Fibroblast of skin of right biceps (primary cell): ENCODE measurements around the gene TMBIM1.
"Not testable (repeated sequence)": the region's sequence is repeated elsewhere in the genome, so short reads cannot be mapped to it uniquely, and the experiment has no call there.

ENCODE experiments used
- DNase-seq: peaks from one replicate; pipeline ENCODE4 v3.0.0-alpha.2; 2013

TMBIM1 gene

DNA sequence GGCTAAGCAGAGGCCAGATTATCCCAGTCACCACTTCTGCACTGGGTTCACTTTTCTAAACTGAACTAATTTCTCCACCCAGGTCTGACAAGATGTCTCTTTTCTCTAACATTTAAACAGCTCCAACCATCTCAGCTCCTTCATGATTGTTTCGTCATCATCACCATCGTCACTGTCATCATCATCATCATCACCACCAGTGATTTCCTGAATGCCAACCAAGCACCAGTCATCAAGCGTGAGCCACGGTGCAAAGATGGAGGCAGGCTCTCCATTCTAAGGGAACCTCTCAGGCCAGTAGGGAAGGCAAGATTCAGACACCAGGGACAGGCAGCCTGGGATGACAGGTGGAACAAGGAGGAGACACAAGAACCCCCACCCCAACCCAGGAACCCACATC is 25.5 kb upstream of the TMBIM1 start:
- no peak for DNase-seq

DNA sequence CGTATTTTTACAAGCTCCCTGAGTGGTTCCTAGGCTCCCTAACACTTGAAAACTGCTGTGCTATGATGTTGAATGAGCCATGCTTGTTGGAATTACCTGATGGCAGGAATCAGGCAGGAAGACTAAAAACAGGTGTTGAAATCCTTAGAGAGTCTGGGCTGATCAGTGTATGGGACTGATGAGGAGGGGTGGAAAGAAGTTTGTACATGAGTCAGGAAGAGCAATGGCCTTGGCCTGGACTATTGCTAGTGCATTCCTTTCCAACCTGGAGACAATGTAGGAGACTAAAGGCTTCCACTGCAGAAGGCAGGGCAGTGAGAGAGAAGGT is 25.0 kb upstream of the TMBIM1 start:
- no peak for DNase-seq

- DNase-seq = no peak
These were observed 23.1 kb upstream of the TMBIM1 start for GRCh38 chr2:218315397-218315796.

GRCh38 chr2:218314764-218315163 is 22.5 kb upstream of the TMBIM1 start:
- DNase-seq = not testable (repeated sequence)

GRCh38 chr2:218313356-218313755 is 21.1 kb upstream of the TMBIM1 start:
- no peak for DNase-seq

- no peak for DNase-seq
These were observed 20.0 kb upstream of the TMBIM1 start for GRCh38 chr2:218312267-218312756.

DNA sequence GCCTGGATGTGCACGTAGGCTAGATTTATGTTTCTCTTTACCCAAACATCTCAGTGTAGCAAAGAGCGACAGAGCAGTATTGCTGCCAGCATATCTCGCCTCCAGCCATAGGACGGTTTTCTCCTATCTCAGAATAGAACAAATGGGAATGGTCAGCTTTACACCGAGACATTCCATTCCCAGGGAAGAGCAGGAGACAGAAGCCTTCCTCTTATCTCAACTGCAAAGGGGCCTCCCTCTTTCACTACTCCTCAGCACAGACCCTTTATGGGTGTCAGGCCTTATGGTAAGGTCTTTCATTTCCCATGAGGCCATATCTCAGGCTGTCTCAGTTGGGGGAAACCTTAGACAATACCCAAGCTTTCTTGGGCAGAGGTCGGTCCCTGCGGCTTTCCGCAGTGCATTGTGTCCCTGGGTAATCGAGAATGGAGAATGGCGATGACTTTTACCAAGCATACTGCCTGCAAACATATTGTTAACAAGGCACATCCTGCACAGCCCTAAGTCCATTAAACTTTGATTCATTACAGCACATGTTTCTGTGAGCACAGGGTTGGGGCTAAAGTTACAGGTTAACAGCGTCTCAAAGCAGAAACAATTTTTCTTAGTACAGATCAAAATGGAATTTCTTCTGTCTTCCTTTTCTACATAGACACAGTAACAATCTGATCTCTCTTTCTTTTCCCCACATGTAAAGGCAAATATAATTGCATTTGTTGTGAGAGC is 19.4 kb upstream of the TMBIM1 start:
- DNase-seq = not testable (repeated sequence)

DNA sequence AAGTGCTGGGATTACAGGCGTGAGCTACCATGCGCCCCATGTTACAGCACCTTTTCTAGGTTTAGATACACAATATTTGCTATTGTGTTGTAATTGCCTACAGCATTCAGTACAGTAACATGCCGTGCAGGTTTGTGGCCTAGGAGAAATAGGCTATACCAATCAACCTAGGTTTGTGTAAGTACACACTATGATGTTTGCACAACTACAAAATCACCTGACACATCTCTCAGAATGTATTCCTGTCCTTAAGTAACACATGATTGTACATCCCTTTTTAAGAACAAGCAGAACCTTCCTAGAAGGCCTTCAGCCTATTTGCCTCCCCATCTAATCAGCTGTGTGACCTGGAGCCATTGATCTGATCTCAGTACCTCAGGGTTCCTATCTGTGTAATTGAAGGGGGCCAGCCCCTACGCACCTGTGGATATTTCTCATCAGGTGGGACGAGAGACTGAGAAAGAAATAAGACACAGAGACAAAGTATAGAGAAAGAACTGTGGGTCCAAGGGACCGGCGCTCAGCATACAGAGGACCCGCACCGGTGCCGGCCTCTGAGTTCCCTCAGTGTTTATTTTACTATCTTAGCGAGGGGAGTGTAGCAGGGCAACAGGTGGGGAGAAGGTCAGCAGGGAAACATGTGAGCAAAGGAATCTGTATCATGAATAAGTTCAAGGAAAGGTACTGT is 18.7 kb upstream of the TMBIM1 start:
- no peak for DNase-seq

GRCh38 chr2:218307415-218308090 is 15.2 kb upstream of the TMBIM1 start:
- no peak for DNase-seq

GRCh38 chr2:218306184-218306920 is 14.0 kb upstream of the TMBIM1 start:
- DNase-seq = no peak

DNA sequence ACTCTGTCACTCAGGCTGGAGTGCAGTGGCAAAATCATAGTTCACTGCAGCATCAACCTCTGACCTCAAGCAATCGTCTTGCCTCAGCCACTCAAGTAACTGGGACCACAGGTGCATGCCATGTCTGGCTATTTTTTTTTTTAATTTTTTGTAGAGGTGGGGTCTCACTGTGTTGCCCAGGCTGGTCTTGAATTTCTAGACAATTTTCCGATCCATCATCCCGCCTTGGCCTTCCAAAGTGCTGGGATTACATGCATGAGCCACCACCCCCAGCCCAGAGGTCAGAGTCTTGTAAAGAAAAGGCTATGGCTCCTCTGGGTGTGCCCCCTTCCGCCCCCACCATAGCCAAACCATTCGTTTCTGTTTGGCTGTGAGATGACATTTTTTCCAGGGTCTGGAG is 13.1 kb upstream of the TMBIM1 start:
- DNase-seq = no peak

DNA sequence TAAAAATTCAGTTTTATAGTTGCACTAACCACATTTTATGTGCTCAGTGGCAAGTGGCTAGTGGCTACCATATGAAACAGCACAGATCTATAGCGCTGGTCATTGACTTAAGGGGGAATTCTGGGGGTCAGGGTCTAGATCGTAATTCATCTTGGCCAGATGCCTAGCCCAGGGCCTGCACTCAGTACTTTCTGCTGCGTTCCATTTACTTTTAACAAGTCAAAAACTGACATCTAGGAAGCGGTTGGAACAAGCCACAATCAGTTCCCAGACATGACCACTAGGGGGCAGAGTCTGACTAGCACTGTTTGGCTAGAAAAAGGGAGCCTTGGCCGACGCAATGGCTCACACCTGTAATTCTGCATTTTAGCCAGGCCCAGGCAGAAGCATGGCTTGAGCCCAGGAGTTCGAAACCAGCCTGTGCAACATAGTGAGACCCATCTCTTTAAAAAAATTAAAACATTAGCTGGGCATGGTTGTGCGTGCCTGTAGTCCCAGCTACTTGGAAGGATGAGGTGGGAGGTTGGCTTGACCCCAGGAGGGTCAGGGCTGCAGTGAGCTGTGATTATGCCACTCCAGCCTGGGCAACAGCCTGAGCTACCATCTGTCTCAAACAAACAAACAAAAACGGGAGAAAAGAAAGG is 9.0 kb upstream of the TMBIM1 start:
- peak; percentile 75 for DNase-seq

DNA sequence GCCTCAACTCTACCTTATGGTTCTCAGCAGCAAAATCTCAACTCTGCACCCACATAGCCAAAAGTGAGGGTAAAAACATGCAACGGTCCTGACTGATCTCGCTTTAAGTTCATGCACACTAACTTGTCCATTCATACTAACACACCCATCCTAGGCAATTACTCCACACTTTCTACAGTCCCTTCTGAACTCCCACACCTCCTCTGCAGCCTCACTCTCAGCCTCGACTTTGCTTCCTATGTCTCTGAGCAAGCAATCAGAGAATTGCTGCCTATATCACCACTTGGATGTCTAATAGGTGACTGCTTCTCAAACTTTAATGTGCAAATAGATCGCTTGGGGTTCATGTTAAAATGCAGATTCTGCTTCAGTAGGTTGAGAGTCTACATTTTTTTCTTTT is 7.8 kb upstream of the TMBIM1 start:
- no peak for DNase-seq

DNA sequence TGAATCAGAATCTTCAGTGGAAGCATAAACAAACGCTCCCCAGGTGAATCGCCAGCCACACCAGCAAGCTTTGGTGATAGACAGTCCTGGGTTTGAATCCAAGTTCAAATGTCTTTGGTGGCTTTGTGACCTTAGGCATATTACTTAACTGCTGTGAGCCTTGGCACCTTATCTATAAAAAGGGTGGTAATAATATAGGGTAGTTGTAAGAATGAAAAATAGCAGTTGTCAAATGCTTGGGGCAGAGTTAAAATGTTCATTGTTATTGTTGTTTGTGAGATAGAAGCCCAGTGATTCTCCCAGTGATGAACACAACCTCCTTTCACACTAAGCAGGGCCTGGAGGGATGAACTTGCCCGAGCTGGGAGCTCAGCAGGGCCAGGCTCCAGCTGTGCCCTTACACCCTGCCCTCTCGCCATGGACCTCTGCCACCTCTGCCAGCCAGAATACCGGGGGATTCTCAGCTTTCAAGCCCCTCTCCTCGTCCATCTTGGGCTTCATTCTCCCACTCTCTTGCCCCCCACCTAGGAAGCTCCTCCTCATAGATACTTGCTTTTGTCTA is 6.1 kb upstream of the TMBIM1 start:
- DNase-seq = no peak

DNA sequence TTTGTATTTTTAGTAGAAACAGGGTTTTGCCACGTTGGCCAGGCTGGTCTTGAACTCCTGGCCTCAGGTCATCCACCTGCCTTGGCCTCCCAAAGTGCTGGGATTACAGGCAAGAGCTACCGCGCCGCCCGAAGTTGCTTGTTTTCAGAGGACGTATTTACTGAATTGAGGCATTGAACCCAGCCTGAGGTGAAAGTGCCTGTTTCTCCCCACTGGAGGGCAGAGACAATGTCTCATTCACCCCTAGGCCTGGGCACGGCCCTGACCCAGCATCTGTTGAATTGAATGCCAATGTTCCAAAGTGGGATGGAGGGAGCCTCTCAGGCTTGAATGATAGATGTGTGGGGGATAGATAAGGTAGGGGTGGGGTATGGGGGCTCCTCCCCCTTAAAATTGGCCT is 4.5 kb upstream of the TMBIM1 start:
- DNase-seq = no peak

- no peak for DNase-seq
These were observed 3.9 kb upstream of the TMBIM1 start for GRCh38 chr2:218296200-218296599.

DNA sequence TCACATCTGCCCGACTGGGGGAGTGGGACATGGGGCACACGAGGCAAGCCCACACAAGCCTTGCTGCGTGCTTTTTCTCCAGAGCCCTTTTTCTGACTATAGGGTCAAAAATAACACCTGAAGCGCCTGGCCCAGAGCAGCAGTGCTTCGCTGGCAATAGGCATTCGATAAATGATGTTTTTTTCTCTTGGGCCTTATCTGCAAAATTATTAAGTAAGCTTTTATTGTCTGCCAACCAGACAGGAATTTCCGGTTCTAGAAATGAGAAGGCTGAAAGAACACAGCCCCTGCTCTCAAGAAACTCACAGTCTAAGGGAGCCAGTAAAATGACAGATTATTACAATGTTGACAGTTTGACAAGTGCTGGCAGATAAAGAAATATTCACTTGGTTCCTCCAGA is 2.7 kb upstream of the TMBIM1 start:
- DNase-seq = no peak

- no peak for DNase-seq
These were observed 2.2 kb upstream of the TMBIM1 start for GRCh38 chr2:218294430-218295022.

- no peak for DNase-seq
These were observed 1.6 kb upstream of the TMBIM1 start for GRCh38 chr2:218293715-218294429.

GRCh38 chr2:218291318-218292047 is 820 bp downstream of the TMBIM1 start:
- DNase-seq = no peak
